Body of pancreas (tissue), 4 donors: Measurements from ENCODE around the gene SLC25A29. TPM values are rescaled to one million over a fixed set of nuclear protein-coding genes. Genes with fewer than 3 reads are reported as not detected.

Experiments
- ATAC-seq: fragments of 150-250 bp; one replicate; pipeline ENCODE4 v1.9.1; 2016
- DNase-seq, 4 donors: peaks; one replicate each; pipeline ENCODE4 v3.0.0-alpha.2; 2019
- H3K27ac ChIP-seq, 4 donors: fragments of 200-600 bp; sonication (generic); 1 replicate in 3 of 4; 2 replicates in 1 of 4; pipeline versions ENCODE4 v1.5.1 to v1.6.1; 2016 to 2019; ENCODE audit warnings: mild to moderate bottlenecking in 1 of 4, mixed read lengths in 1 of 4, moderate library complexity in 1 of 4
- H3K27me3 ChIP-seq, 2 donors: fragments of 200-600 bp; sonication (generic); one replicate each; pipeline ENCODE4 v1.6.0; 2016; ENCODE audit warnings: mild to moderate bottlenecking in 1 of 2
- H3K36me3 ChIP-seq, 2 donors: fragments of 200-600 bp; sonication (generic); replicated peaks in 1 of 2; 2 replicates each; pipeline ENCODE4 v1.5.1; 2016; ENCODE audit warnings: low read depth in 2 of 2; ENCODE audit not compliant: insufficient read depth in 1 of 2
- H3K4me1 ChIP-seq: fragments of 200-600 bp; sonication (generic); one replicate; pipeline ENCODE4 v1.6.0; 2016
- H3K4me3 ChIP-seq, 2 donors: fragments of 200-600 bp; sonication (generic); 1 replicate in 1 of 2; 2 replicates in 1 of 2; pipeline ENCODE4 v1.5.1; 2016 to 2019
- H3K9me3 ChIP-seq, 3 donors: fragments of 200-600 bp; sonication (generic); 1 replicate in 2 of 3; 2 replicates in 1 of 3; pipeline ENCODE4 v1.5.1; 2016
- POLR2A ChIP-seq, 3 donors: fragments of 450-650 bp; IDR thresholded peaks; one replicate each; pipeline ENCODE4 v1.6.1; 2016; ENCODE audit warnings: antibody characterized with exemption in 3 of 3, mild to moderate bottlenecking in 2 of 3
- WGBS, 2 donors: methylation state at CpG; one replicate each; pipeline ENCODE4 v1.1.5; 2017; 5-methylcytosine and 5-hydroxymethylcytosine counted together
- intact Hi-C: fragments of 100-400 bp; cut with DNase I; formaldehyde crosslinking; loops from one replicate; pipeline ENCODE4 v1.15.1; 2023
- total RNA-seq, 2 donors: library from RNA; depleted of rRNA; stranded (reverse); fragments of >200 nt; gene quantifications; one replicate each; pipeline ENCODE4 v1.1.0, GENCODE V29; 2016
- TF ChIP-seq, protein P1 (sequence below), 7 experiments: fragments of 450-650 bp in 4 of 7; fragments of 200-600 bp in 3 of 7; sonication (generic) in 3 of 7; IDR thresholded peaks; one replicate each; pipeline ENCODE4 v1.5.1; 2016 to 2019; ENCODE audit warnings: antibody characterized with exemption in 7 of 7

SLC25A29 gene
- total RNA-seq, 2 donors from 2014 or later: 25.2 to 63.9 TPM

DNA sequence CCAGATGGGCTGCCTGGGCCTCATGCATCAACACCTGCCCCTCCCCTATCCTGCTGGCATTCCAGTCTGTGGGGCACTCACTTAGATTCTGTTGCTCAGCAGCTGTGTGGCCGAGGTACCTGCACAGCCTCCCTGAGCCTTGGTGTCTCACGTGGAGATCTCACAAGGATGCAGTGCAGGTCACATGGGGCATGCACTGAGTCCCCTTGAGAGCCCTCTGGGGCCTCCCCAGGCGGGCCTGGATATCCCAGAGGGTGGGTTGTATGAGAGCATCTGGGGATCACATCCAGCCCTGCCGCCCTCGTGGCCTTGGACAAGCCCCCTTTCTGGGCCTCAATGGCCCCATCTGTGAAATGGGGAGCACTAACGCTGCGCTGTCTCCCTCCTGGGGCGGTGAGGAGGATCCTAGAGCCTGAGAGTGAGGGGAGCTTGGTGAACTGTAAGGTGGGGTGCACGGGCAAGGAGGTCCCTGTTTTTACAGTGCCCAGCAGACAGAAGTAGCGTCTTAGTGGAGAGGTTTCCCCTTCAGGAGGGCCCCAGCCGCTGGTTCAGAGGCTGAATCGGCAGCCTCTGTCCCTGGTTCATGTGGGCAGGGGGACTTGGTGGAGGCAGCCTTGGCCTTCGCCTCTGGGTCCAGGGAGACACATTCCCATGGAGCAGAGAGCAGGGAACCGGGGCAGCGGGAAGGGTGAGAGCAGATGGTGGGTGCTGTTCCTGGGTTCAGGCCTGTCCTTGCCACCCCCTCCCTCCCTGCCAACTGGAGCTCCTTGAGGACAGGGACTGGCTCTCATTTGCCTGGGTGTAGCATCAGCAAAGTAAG is 16.1 kb upstream of the SLC25A29 start:
- Histone ChIP-seq H3K36me3 (no peaks in the 10 kb centered on the region), H3K27me3 (no peaks in the 10 kb centered on the region), H3K27ac (no peak overlapping the region), H3K4me1 (peaks cover 12% of the 10 kb centered on the region), H3K4me3 (no peak overlapping the region), H3K9me3 (no peaks in the 10 kb centered on the region)
- no peak for ATAC-seq
- DNase-seq: peak in 1 of 4 donors; percentile 28
- no peak for TF ChIP-seq POLR2A (IDR thresholded peaks at IDR 0.05)
- TF ChIP-seq, protein P1, sequence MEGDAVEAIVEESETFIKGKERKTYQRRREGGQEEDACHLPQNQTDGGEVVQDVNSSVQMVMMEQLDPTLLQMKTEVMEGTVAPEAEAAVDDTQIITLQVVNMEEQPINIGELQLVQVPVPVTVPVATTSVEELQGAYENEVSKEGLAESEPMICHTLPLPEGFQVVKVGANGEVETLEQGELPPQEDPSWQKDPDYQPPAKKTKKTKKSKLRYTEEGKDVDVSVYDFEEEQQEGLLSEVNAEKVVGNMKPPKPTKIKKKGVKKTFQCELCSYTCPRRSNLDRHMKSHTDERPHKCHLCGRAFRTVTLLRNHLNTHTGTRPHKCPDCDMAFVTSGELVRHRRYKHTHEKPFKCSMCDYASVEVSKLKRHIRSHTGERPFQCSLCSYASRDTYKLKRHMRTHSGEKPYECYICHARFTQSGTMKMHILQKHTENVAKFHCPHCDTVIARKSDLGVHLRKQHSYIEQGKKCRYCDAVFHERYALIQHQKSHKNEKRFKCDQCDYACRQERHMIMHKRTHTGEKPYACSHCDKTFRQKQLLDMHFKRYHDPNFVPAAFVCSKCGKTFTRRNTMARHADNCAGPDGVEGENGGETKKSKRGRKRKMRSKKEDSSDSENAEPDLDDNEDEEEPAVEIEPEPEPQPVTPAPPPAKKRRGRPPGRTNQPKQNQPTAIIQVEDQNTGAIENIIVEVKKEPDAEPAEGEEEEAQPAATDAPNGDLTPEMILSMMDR (IDR thresholded peaks at IDR 0.05): no peak
- intact Hi-C loops: no loop called here
- WGBS, 2 donors: 85 to 86% methylated on average over 5 to 15 of the region's 15 CpGs

DNA sequence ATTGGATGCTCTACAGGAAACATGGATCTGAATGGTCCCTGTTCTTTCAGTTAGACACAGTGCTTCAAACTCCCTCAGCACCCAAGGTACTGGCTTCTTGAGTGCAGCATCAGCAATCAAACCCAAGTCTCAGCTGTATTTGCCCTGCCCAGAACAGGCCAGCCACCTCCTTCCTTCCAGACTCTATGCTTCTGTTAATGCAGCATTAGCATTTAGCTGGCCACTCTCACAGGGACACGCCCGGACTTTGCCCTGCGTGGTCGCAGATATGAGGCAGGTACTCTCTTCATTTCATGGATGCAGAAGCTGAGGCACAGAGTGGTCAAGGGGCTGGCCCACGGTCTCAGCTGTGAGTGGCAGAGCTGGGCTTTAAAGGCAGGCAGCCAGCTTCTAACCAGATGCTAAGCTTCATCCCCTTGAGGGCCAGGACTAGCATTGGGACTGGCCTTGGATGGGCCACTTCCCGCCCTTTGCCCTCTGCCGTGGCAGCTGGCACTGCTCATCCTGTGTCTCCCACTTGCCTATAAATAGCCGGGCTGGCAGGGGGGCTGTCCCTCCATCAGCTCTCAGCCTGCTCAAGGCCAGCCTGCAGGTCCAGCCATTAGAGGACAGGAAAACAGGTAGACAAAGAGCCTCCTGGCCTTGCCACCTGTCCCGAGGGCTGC is 15.4 kb upstream of the SLC25A29 start:
- 70% methylated on average over 9 of the region's 9 CpGs; no CpG with 5 or more reads in 1 of the 2 donors for WGBS, 2 donors

GRCh38 chr14:100320157-100320856 is 14.1 kb upstream of the SLC25A29 start:
- intact Hi-C loops: no loop called here
- ATAC-seq (no peak), DNase-seq (no peak)
- H3K4me1 ChIP-seq: peaks cover 12% of the 10 kb centered on the region
- H3K27ac ChIP-seq: no peak overlapping the region
- no peak overlapping the region for H3K4me3 ChIP-seq
- no peaks in the 10 kb centered on the region for H3K27me3 ChIP-seq
- no peaks in the 10 kb centered on the region for H3K9me3 ChIP-seq
- H3K36me3 ChIP-seq: no peaks in the 10 kb centered on the region
- 77 to 80% methylated on average over 12 of the region's 12 CpGs for WGBS, 2 donors
- TF ChIP-seq, protein P1 (IDR thresholded peaks at IDR 0.05): no peak
- TF ChIP-seq POLR2A (IDR thresholded peaks at IDR 0.05): no peak

More for the DNA sequence above, 15.4 kb upstream of the SLC25A29 start:
- no peak overlapping the region for H3K27ac ChIP-seq
- H3K4me1 ChIP-seq: peaks cover 12% of the 10 kb centered on the region
- H3K9me3 ChIP-seq: no peaks in the 10 kb centered on the region
- H3K4me3 ChIP-seq: no peak overlapping the region
- H3K36me3 ChIP-seq: no peaks in the 10 kb centered on the region
- no peaks in the 10 kb centered on the region for H3K27me3 ChIP-seq
- no peak for ATAC-seq
- TF ChIP-seq, protein P1 (IDR thresholded peaks at IDR 0.05): no peak
- TF ChIP-seq POLR2A (IDR thresholded peaks at IDR 0.05): no peak
- intact Hi-C loops: no loop called here
- DNase-seq: no peak

- WGBS, 2 donors: 31 to 47% methylated on average over 31 to 34 of the region's 40 CpGs
- TF ChIP-seq, protein P1 (IDR thresholded peaks at IDR 0.05): peak; percentile 64 to 86 (median 68)
- TF ChIP-seq POLR2A (IDR thresholded peaks at IDR 0.05): no peak
Observed at GRCh38 chr14:100317912-100318808, 11.9 kb upstream of the SLC25A29 start.

More at GRCh38 chr14:100317912-100318808, 11.9 kb upstream of the SLC25A29 start:
- Histone ChIP-seq H3K27me3 (no peaks in the 10 kb centered on the region), H3K4me3 (no peak overlapping the region), H3K4me1 (peaks cover 12% of the 10 kb centered on the region), H3K36me3 (no peaks in the 10 kb centered on the region), H3K27ac (peak overlapping the region in 2 of 4 donors; percentile 9 to 43), H3K9me3 (no peaks in the 10 kb centered on the region)
- ATAC-seq: peak; percentile 89
- intact Hi-C loops: loop anchor here (10.0 kb wide), 1 partner anchor 57 kb away; the partner anchor contains the start of gene WDR25
- DNase-seq: peak; percentile 63 to 80 (median 72)
